Erythroblast (primary cell): Measurements from ENCODE around the gene GMPR2.

Source experiments
- GATA1 ChIP-seq: IDR thresholded peaks from 2 replicates; pipeline ENCODE4 v1.6.1; 2011; ENCODE audit warnings: low read depth, mild to moderate bottlenecking, control low read depth, low read length, moderate library complexity
- POLR2A ChIP-seq: IDR thresholded peaks from 2 replicates; pipeline ENCODE4 v1.6.1; 2011; ENCODE audit warnings: mild to moderate bottlenecking, low read length

DNA sequence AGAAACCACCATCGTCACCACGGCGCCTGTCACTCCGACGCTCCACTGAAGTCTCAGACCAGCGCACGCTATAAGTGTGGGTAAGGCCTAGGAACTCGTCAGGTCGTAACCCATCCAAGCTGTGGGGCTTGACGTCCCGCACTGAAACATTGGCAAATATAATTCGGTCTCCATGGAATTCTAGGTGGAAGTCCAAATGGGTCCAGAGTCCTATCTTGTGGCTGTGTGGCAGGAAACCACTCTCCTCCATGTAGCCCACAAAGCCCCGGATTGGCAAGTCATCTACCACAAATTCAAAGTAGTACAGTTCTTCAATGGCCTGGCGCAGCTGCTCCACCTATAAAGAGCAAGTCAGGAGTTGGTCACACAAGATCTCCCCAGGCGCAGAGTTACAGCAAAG lies 39.8 kb upstream of the GMPR2 start:
- TF ChIP-seq POLR2A, result no peak
- no peak for TF ChIP-seq GATA1
